ENCODE measurements around the gene BEX4.

The BEX4 gene

DNA sequence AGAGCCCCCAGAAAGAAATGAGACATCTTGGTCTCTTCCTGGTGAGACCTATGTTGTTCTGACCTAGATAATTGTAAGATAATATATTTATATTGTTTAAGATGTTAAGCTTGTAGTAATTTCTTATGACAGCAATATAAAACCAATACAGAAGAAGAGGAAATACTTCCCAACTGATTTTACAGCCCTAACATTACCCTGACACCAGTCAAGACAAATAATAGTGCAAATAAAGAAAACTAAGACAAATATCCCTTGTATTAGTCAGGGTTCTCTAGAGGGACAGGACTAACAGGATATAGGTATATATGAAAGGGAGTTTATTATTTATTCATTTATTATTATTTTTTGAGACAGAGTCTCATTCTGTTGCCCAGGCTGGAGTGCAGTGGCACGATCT lies 21.4 kb downstream of the BEX4 start:
- Histone ChIP-seq H3K4me2 (ENCODE audit: low read length) (no peak overlapping the region), H3K27ac (ENCODE audit: low read depth, low read length) (no peak overlapping the region), H3K79me2 (ENCODE audit: control insufficient read depth, low read length) (no peaks in the 10 kb centered on the region), H3K27me3 (ENCODE audit: control insufficient read depth, low read length) (no peaks in the 10 kb centered on the region), H3K36me3 (ENCODE audit: control insufficient read depth, low read length) (no peaks in the 10 kb centered on the region), H3K4me3 (ENCODE audit: low read length) (no peak overlapping the region), H4K20me1 (ENCODE audit: control insufficient read depth, insufficient read depth, low read depth, low read length) (no peaks in the 10 kb centered on the region), H3F3A (ENCODE audit: control insufficient read depth, insufficient read depth) (no peaks in the 10 kb centered on the region), H3K9me2 (replicated peaks; ENCODE audit: control insufficient read depth, low read length) (no peaks in the 10 kb centered on the region), H3K9me3 (ENCODE audit: control insufficient read depth, insufficient read depth, low read length) (no peaks in the 10 kb centered on the region), H3K4me1 (ENCODE audit: control insufficient read depth, low read length) (no peaks in the 10 kb centered on the region)
- TF ChIP-seq, protein P1, sequence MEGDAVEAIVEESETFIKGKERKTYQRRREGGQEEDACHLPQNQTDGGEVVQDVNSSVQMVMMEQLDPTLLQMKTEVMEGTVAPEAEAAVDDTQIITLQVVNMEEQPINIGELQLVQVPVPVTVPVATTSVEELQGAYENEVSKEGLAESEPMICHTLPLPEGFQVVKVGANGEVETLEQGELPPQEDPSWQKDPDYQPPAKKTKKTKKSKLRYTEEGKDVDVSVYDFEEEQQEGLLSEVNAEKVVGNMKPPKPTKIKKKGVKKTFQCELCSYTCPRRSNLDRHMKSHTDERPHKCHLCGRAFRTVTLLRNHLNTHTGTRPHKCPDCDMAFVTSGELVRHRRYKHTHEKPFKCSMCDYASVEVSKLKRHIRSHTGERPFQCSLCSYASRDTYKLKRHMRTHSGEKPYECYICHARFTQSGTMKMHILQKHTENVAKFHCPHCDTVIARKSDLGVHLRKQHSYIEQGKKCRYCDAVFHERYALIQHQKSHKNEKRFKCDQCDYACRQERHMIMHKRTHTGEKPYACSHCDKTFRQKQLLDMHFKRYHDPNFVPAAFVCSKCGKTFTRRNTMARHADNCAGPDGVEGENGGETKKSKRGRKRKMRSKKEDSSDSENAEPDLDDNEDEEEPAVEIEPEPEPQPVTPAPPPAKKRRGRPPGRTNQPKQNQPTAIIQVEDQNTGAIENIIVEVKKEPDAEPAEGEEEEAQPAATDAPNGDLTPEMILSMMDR (IDR thresholded peaks at IDR 0.05; ENCODE audit: low read depth, low read length, poor library complexity, severe bottlenecking) = no peak
- no peak for TF ChIP-seq EZH2phosphoT487 (IDR thresholded peaks at IDR 0.05; ENCODE audit: borderline replicate concordance, low read length)

DNA sequence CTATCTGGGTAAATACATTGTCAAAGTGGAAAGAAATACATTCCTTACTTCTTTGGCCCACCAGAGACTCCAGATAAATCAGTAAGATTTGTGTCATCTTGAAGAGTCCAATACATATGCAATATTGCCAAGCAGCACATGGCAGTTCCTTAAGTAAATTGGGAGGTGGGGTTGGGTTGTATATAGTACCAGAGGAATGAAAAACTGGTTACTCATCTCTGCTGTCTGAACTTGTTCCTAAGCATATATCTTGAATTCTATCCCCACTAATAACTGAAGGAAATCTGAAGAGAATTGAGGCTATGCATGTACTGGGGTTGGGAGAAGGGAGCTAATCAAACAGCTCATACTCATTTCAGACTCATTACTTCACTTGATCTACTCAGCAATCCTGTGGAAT lies 25.2 kb downstream of the BEX4 start:
- no peaks in the 10 kb centered on the region for H3K4me1 ChIP-seq (ENCODE audit: control insufficient read depth, low read length)
- no peaks in the 10 kb centered on the region for H3K36me3 ChIP-seq (ENCODE audit: control insufficient read depth, low read length)
- H3K27ac ChIP-seq (ENCODE audit: low read depth, low read length) = no peak overlapping the region
- no peaks in the 10 kb centered on the region for H3K27me3 ChIP-seq (ENCODE audit: control insufficient read depth, low read length)
- no peaks in the 10 kb centered on the region for H3K9me3 ChIP-seq (ENCODE audit: control insufficient read depth, insufficient read depth, low read length)
- no peak overlapping the region for H3K4me3 ChIP-seq (ENCODE audit: low read length)
- TF ChIP-seq EZH2phosphoT487 (IDR thresholded peaks at IDR 0.05; ENCODE audit: borderline replicate concordance, low read length) = no peak
- TF ChIP-seq, protein P1 (IDR thresholded peaks at IDR 0.05; ENCODE audit: low read depth, low read length, poor library complexity, severe bottlenecking) = no peak
- no peaks in the 10 kb centered on the region for H3K9me2 ChIP-seq (replicated peaks; ENCODE audit: control insufficient read depth, low read length)
- no peaks in the 10 kb centered on the region for H3F3A ChIP-seq (ENCODE audit: control insufficient read depth, insufficient read depth)
- no peaks in the 10 kb centered on the region for H3K79me2 ChIP-seq (ENCODE audit: control insufficient read depth, low read length)
- H3K4me2 ChIP-seq (ENCODE audit: low read length) = no peak overlapping the region
- no peaks in the 10 kb centered on the region for H4K20me1 ChIP-seq (ENCODE audit: control insufficient read depth, insufficient read depth, low read depth, low read length)

DNA sequence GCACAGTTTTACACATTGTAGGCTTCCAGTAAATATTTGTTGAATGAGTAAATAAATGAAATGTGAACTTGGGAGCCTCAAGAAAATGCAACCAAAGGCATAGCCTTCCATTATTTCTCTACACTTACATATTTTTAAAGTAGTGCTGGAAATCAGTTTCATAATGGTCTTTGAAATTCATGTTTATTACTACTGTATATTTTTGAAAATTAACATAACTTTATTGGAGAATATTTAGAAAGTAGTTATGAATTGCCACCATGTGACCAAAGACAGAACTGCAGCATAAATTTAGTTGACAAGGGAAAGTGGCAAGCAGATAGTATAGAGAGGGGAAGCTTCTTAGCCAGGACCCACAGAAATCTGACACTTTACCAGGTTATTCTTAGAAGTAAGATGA lies 33.6 kb downstream of the BEX4 start:
- Histone ChIP-seq H3K36me3 (ENCODE audit: control insufficient read depth, low read length) (no peaks in the 10 kb centered on the region; the same call in 1 of the 2 replicates), H3K27me3 (ENCODE audit: control insufficient read depth, low read length) (no peaks in the 10 kb centered on the region; the same call in 1 of the 2 replicates), H3F3A (ENCODE audit: control insufficient read depth, insufficient read depth) (no peaks in the 10 kb centered on the region), H3K27ac (ENCODE audit: low read depth, low read length) (no peak overlapping the region), H3K4me1 (ENCODE audit: control insufficient read depth, low read length) (no peaks in the 10 kb centered on the region), H3K4me2 (ENCODE audit: low read length) (no peak overlapping the region), H4K20me1 (ENCODE audit: control insufficient read depth, insufficient read depth, low read depth, low read length) (no peaks in the 10 kb centered on the region), H3K79me2 (ENCODE audit: control insufficient read depth, low read length) (no peaks in the 10 kb centered on the region), H3K4me3 (ENCODE audit: low read length) (no peak overlapping the region), H3K9me3 (ENCODE audit: control insufficient read depth, insufficient read depth, low read length) (no peaks in the 10 kb centered on the region), H3K9me2 (replicated peaks; ENCODE audit: control insufficient read depth, low read length) (no peaks in the 10 kb centered on the region)
- TF ChIP-seq, protein P1 (IDR thresholded peaks at IDR 0.05; ENCODE audit: low read depth, low read length, poor library complexity, severe bottlenecking) = peak; percentile 17
- no peak for TF ChIP-seq EZH2phosphoT487 (IDR thresholded peaks at IDR 0.05; ENCODE audit: borderline replicate concordance, low read length)
